ENCODE results near the gene TMEM87A.

TMEM87A gene

DNA sequence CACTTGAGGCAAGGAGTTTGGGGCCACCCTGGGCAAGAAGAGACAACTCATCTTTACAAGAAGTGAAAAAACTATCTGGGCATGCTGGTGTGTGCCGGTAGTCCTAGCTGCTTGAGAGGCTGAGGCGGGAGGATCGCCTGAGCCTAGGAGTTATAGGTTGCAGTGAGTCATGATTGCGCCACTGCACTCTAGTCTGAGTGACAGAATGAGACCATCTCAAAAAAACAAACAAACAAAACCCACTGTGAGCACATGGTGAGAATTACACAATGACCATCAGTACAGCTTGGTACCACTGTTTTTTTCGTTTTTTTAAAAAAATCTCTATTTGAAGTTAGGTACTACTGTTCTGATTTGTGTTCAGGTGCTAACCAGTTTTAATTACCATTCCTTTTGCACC lies 78.7 kb downstream of the TMEM87A start:
- Histone ChIP-seq H3K14ac (ENCODE audit: low read length) (no peak overlapping the region), H4K8ac (ENCODE audit: low read depth, low read length) (no peak overlapping the region), H3K4me3 (ENCODE audit: low read depth, low read length) (no peak overlapping the region), H3K79me1 (ENCODE audit: low read length) (no peaks in the 10 kb centered on the region), H3K23ac (ENCODE audit: low read length) (no peak overlapping the region), H3K27ac (ENCODE audit: low read depth, low read length) (no peak overlapping the region), H3K4ac (ENCODE audit: low read depth, low read length) (no peak overlapping the region), H2BK120ac (ENCODE audit: insufficient read depth, low read length, poor library complexity) (no peak overlapping the region), H3K9ac (ENCODE audit: low read length) (no peak overlapping the region), H3K4me2 (ENCODE audit: low read length) (no peak overlapping the region), H3K79me2 (ENCODE audit: control insufficient read depth, insufficient read depth, low read length, poor library complexity) (no peaks in the 10 kb centered on the region), H3K36me3 (ENCODE audit: control insufficient read depth in 1 of 2, insufficient read depth in 2 of 2, low read length in 2 of 2) (peaks cover 10 to 14% of the 10 kb centered on the region in 2 experiments), H4K91ac (ENCODE audit: low read depth, low read length) (no peak overlapping the region), H4K12ac (ENCODE audit: low read depth, low read length) (no peak overlapping the region), H3K4me1 (ENCODE audit: control insufficient read depth in 1 of 2, insufficient read depth in 2 of 2, low read length in 2 of 2) (no peaks in the 10 kb centered on the region), H2BK5ac (ENCODE audit: low read depth, low read length, poor library complexity) (no peak overlapping the region), H2AK5ac (ENCODE audit: low read length) (no peak overlapping the region), H2AFZ (ENCODE audit: insufficient read depth, low read length, poor library complexity) (no peak overlapping the region), H3K18ac (ENCODE audit: low read length) (no peak overlapping the region), H3K27me3 (ENCODE audit: insufficient read depth, low read length) (no peaks in the 10 kb centered on the region), H2BK12ac (ENCODE audit: low read length) (no peak overlapping the region), H3K9me3 (ENCODE audit: insufficient read depth, low read depth, low read length) (no peaks in the 10 kb centered on the region)
- peak; percentile 88 for DNase-seq
- WGBS (ENCODE audit: extremely low coverage, insufficient coverage, insufficient read length) = no CpG with 5 or more reads among the region's 5 CpGs

DNA sequence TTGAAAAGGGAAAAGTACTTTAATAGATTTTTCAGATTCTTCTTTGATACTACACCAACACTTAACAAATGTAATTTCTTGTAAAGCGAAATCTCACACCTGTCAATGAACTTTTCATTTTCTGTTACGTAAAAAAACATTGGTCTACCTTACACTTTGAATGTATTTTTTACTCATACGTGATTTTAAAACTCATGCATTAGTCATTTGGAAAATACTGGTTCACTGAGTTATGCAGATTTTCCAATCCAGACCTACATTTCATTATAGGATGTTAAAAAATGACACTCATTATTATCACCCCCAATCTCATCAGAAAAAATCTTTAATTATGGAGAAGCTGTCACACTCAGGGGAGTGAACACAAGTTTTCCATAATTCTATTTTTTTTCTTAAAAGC lies 79.8 kb downstream of the TMEM87A start:
- Histone ChIP-seq H2BK5ac (ENCODE audit: low read depth, low read length, poor library complexity) (no peak overlapping the region), H2BK12ac (ENCODE audit: low read length) (no peak overlapping the region)
- WGBS (ENCODE audit: extremely low coverage, insufficient coverage, insufficient read length) = no CpG with 5 or more reads among the region's 3 CpGs

DNA sequence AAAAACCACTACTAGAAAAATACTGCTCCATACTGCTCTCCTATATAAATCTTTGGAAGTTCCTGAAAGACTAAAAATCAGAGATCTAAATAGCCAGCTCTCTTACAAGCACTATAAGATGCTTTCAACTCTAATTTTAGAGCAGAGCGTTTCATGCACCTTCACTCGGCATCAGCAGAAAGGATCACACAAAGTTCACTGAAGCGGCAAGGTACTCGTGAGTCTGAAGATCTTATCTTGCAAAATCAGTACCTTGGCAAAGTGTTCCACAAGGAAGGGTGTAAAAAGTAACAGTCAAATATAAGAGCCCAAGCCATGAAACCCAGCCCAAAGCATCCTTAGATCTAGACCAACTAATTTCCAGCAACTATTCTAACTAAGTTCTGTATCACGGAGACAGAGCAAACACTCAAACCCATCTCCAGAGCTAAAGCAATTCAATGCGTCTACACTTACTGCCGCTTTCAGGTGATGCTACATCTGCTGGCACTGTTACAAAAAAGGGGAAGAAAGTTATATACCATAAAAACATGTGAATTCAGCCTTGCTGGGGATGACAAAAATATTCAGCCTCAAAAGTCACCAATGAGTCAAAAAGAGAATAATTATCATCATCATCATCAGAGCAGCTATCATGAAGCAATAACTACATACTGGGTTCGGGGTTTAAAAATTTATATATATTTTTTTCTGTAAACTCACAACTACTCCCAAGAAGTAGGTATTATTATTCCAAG lies 81.5 kb downstream of the TMEM87A start:
- WGBS (ENCODE audit: extremely low coverage, insufficient coverage, insufficient read length) = no CpG with 5 or more reads among the region's 8 CpGs
- Histone ChIP-seq H3K9ac (ENCODE audit: low read length) (no peak overlapping the region), H3K4ac (ENCODE audit: low read depth, low read length) (no peak overlapping the region), H3K4me2 (ENCODE audit: low read length) (no peak overlapping the region), H3K14ac (ENCODE audit: low read length) (no peak overlapping the region), H3K79me1 (ENCODE audit: low read length) (no peaks in the 10 kb centered on the region), H2BK120ac (ENCODE audit: insufficient read depth, low read length, poor library complexity) (no peak overlapping the region), H3K79me2 (ENCODE audit: control insufficient read depth, insufficient read depth, low read length, poor library complexity) (no peaks in the 10 kb centered on the region), H3K36me3 (ENCODE audit: control insufficient read depth in 1 of 2, insufficient read depth in 2 of 2, low read length in 2 of 2) (peaks cover 10 to 18% of the 10 kb centered on the region in 2 experiments), H3K23ac (ENCODE audit: low read length) (no peak overlapping the region), H3K27ac (ENCODE audit: low read depth, low read length) (no peak overlapping the region), H2AFZ (ENCODE audit: insufficient read depth, low read length, poor library complexity) (no peak overlapping the region), H4K8ac (ENCODE audit: low read depth, low read length) (no peak overlapping the region), H3K18ac (ENCODE audit: low read length) (no peak overlapping the region), H3K4me3 (ENCODE audit: low read depth, low read length) (no peak overlapping the region), H4K12ac (ENCODE audit: low read depth, low read length) (no peak overlapping the region), H2BK12ac (ENCODE audit: low read length) (no peak overlapping the region), H2AK5ac (ENCODE audit: low read length) (no peak overlapping the region), H3K9me3 (ENCODE audit: insufficient read depth, low read depth, low read length) (no peaks in the 10 kb centered on the region), H3K4me1 (ENCODE audit: control insufficient read depth in 1 of 2, insufficient read depth in 2 of 2, low read length in 2 of 2) (no peaks in the 10 kb centered on the region), H3K27me3 (ENCODE audit: insufficient read depth, low read length) (no peaks in the 10 kb centered on the region), H4K91ac (ENCODE audit: low read depth, low read length) (no peak overlapping the region), H2BK5ac (ENCODE audit: low read depth, low read length, poor library complexity) (no peak overlapping the region)
- no peak for DNase-seq

More for the DNA sequence above, 79.8 kb downstream of the TMEM87A start:
- H3K79me1 ChIP-seq (ENCODE audit: low read length) = no peaks in the 10 kb centered on the region
- H2BK120ac ChIP-seq (ENCODE audit: insufficient read depth, low read length, poor library complexity) = no peak overlapping the region
- H2AK5ac ChIP-seq (ENCODE audit: low read length) = no peak overlapping the region
- H3K4me2 ChIP-seq (ENCODE audit: low read length) = no peak overlapping the region
- no peak for DNase-seq
- no peak overlapping the region for H3K27ac ChIP-seq (ENCODE audit: low read depth, low read length)
- no peak overlapping the region for H3K4me3 ChIP-seq (ENCODE audit: low read depth, low read length)
- no peak overlapping the region for H4K12ac ChIP-seq (ENCODE audit: low read depth, low read length)
- H3K14ac ChIP-seq (ENCODE audit: low read length) = no peak overlapping the region
- no peaks in the 10 kb centered on the region for H3K79me2 ChIP-seq (ENCODE audit: control insufficient read depth, insufficient read depth, low read length, poor library complexity)
- no peak overlapping the region for H3K23ac ChIP-seq (ENCODE audit: low read length)
- H3K27me3 ChIP-seq (ENCODE audit: insufficient read depth, low read length) = no peaks in the 10 kb centered on the region
- H3K4ac ChIP-seq (ENCODE audit: low read depth, low read length) = no peak overlapping the region
- H2AFZ ChIP-seq (ENCODE audit: insufficient read depth, low read length, poor library complexity) = no peak overlapping the region
- H4K91ac ChIP-seq (ENCODE audit: low read depth, low read length) = no peak overlapping the region
- H3K36me3 ChIP-seq (ENCODE audit: control insufficient read depth in 1 of 2, insufficient read depth in 2 of 2, low read length in 2 of 2) = peaks cover 12 to 15% of the 10 kb centered on the region in 2 experiments
- no peak overlapping the region for H4K8ac ChIP-seq (ENCODE audit: low read depth, low read length)
- H3K4me1 ChIP-seq (ENCODE audit: control insufficient read depth in 1 of 2, insufficient read depth in 2 of 2, low read length in 2 of 2) = no peaks in the 10 kb centered on the region
- H3K9me3 ChIP-seq (ENCODE audit: insufficient read depth, low read depth, low read length) = no peaks in the 10 kb centered on the region
- no peak overlapping the region for H3K9ac ChIP-seq (ENCODE audit: low read length)
- H3K18ac ChIP-seq (ENCODE audit: low read length) = no peak overlapping the region

DNA sequence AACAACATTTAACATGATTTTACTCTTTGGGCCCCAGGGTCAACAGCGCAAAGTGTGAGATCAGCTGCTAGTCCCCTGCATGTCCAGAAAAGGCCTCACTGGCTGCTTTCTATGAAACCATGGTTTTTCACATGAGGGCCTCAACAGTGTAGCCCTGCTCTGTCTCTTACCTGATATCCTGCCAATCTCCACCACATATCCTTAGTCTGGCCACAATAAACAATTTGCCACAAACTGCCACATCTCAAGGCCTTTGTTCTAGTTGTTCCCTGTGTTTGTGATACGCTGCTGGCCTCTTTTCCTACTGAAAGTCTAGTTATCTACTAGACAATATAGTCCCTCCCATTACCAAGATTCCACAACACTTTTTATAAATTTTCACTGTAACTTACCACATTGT lies 82.9 kb downstream of the TMEM87A start:
- no peak overlapping the region for H4K12ac ChIP-seq (ENCODE audit: low read depth, low read length)
- H3K4me1 ChIP-seq (ENCODE audit: control insufficient read depth in 1 of 2, insufficient read depth in 2 of 2, low read length in 2 of 2) = no peaks in the 10 kb centered on the region
- H3K4me3 ChIP-seq (ENCODE audit: low read depth, low read length) = no peak overlapping the region
- H3K79me2 ChIP-seq (ENCODE audit: control insufficient read depth, insufficient read depth, low read length, poor library complexity) = no peaks in the 10 kb centered on the region
- H3K27ac ChIP-seq (ENCODE audit: low read depth, low read length) = no peak overlapping the region
- H4K91ac ChIP-seq (ENCODE audit: low read depth, low read length) = no peak overlapping the region
- H3K23ac ChIP-seq (ENCODE audit: low read length) = no peak overlapping the region
- no peak overlapping the region for H2AK5ac ChIP-seq (ENCODE audit: low read length)
- no peak overlapping the region for H3K9ac ChIP-seq (ENCODE audit: low read length)
- no peaks in the 10 kb centered on the region for H3K9me3 ChIP-seq (ENCODE audit: insufficient read depth, low read depth, low read length)
- H2AFZ ChIP-seq (ENCODE audit: insufficient read depth, low read length, poor library complexity) = no peak overlapping the region
- H2BK120ac ChIP-seq (ENCODE audit: insufficient read depth, low read length, poor library complexity) = no peak overlapping the region
- H4K8ac ChIP-seq (ENCODE audit: low read depth, low read length) = no peak overlapping the region
- H3K18ac ChIP-seq (ENCODE audit: low read length) = no peak overlapping the region
- H2BK12ac ChIP-seq (ENCODE audit: low read length) = no peak overlapping the region
- H3K36me3 ChIP-seq (ENCODE audit: control insufficient read depth in 1 of 2, insufficient read depth in 2 of 2, low read length in 2 of 2) = peaks cover 13 to 26% of the 10 kb centered on the region in 2 experiments
- no CpG with 5 or more reads among the region's 2 CpGs for WGBS (ENCODE audit: extremely low coverage, insufficient coverage, insufficient read length)
- no peak for DNase-seq
- no peak overlapping the region for H3K4me2 ChIP-seq (ENCODE audit: low read length)
- no peak overlapping the region for H3K4ac ChIP-seq (ENCODE audit: low read depth, low read length)
- H2BK5ac ChIP-seq (ENCODE audit: low read depth, low read length, poor library complexity) = no peak overlapping the region
- no peak overlapping the region for H3K14ac ChIP-seq (ENCODE audit: low read length)
- H3K79me1 ChIP-seq (ENCODE audit: low read length) = no peaks in the 10 kb centered on the region
- H3K27me3 ChIP-seq (ENCODE audit: insufficient read depth, low read length) = no peaks in the 10 kb centered on the region

All from trophoblast cell (in vitro differentiated cells and primary cell).